GM19099 (cell line): ENCODE measurements around the gene MED25.

Experiments
- POLR2A ChIP-seq: IDR thresholded peaks from 3 replicates; pipeline ENCODE4 v1.6.1; 2011; ENCODE audit warnings: low read depth; ENCODE audit not compliant: insufficient read length; ENCODE audit errors: extremely low read depth

MED25 gene

GRCh38 chr19:49817964-49818648, at the start of gene MED25:
TSS of gene MED25 (plus strand) at chr19:49818289. CDS start at chr19:49818342, 53 bp downstream.
- TF ChIP-seq POLR2A: peak; percentile 78

- no peak for TF ChIP-seq POLR2A
These were observed 47.6 kb upstream of the MED25 start for GRCh38 chr19:49770529-49770928.

- TF ChIP-seq POLR2A: no peak
These were observed 46.4 kb upstream of the MED25 start for GRCh38 chr19:49771674-49772139.

GRCh38 chr19:49772850-49773432, 45.1 kb upstream of the MED25 start:
- no peak for TF ChIP-seq POLR2A

- TF ChIP-seq POLR2A: no peak
These were observed 44.3 kb upstream of the MED25 start for GRCh38 chr19:49773663-49774350.

- no peak for TF ChIP-seq POLR2A
These were observed 43.1 kb upstream of the MED25 start for GRCh38 chr19:49774969-49775368.

- no peak for TF ChIP-seq POLR2A
These were observed 42.2 kb upstream of the MED25 start for GRCh38 chr19:49775742-49776370.

GRCh38 chr19:49776371-49776764, 41.7 kb upstream of the MED25 start:
- TF ChIP-seq POLR2A: no peak

- no peak for TF ChIP-seq POLR2A
These were observed 38.1 kb upstream of the MED25 start for GRCh38 chr19:49779731-49780555.

GRCh38 chr19:49780861-49781260, 37.2 kb upstream of the MED25 start:
- TF ChIP-seq POLR2A: no peak

GRCh38 chr19:49781394-49781793, 36.7 kb upstream of the MED25 start:
- TF ChIP-seq POLR2A: no peak

GRCh38 chr19:49782515-49782914, 35.6 kb upstream of the MED25 start:
- no peak for TF ChIP-seq POLR2A

- no peak for TF ChIP-seq POLR2A
These were observed 31.7 kb upstream of the MED25 start for GRCh38 chr19:49786376-49786820.

- TF ChIP-seq POLR2A: no peak
These were observed 30.3 kb upstream of the MED25 start for GRCh38 chr19:49787746-49788145.
